NCI-H345 (cell line): ENCODE measurements around the gene CALML3.

Experiments used
- DNase-seq: peaks from one replicate; lab custom pipeline; 2025; lab: John Stamatoyannopoulos, UW

CALML3 gene

DNA sequence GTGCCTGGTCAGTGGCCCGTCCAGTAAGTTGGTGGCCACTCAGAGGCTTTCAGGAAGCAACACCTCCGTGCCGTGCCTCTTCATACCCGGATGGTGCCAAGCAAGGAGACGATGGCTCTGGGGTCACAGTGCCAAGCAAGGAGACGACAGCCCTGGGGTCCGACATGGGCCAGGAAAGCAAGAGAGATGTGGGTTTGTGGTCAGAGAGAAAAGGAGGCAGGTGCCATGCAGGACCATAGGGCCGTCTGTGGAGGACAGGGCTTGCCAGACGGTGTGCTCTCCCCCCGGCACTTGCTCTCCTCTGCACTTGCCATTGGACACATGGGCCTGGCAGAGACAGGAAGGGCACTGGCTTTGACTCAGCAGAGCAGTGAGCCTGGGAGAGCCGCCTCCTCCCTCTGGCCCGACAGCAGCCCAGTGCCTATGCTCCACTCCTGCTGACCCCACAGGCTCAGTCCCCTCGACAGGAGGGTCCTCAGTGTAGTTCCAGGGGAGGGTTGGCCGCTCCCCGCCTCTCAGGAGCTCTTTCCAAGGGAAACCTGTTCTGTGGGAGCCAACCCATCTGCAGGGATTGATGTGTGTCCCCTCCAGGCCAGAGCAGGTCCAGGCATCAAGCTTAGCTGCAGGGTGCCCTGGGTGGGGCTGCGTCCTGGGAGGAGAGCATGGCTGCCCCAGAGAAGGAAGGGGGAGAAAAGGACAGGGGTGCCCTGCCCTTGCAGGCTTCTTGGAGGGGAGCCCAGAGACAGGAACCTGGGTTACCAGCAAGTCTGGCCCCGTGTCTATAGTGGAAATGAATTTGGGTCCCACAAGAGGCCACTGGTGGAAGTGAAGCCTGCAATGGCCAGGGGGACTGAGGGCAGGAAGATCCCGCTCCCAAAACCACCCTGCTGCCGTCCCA is 17.8 kb upstream of the CALML3 start:
- DNase-seq: no peak

GRCh38 chr10:5507649-5508131 is 17.1 kb upstream of the CALML3 start:
- DNase-seq: no peak

- no peak for DNase-seq
Measured at GRCh38 chr10:5508161-5508604, 16.6 kb upstream of the CALML3 start.

DNA sequence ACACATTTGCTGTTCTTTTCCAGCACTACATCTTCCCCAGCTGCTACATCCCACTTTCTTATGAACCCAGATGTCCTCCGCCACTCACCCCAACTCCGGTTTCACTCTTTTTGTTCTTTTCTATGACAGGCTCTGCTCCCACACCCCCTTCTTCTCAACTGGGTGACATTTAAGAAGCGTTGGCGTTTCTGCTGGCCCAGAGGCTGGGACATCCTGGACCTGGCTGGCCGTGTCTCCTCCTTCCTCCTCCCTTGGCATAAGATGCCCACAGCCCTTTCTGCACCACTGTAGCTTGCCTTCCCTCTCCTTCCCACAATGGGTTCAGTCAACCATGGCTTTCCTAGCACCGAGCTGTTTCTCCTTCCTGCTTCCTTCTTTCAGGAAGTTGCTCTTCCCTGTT is 16.0 kb upstream of the CALML3 start:
- no peak for DNase-seq

DNA sequence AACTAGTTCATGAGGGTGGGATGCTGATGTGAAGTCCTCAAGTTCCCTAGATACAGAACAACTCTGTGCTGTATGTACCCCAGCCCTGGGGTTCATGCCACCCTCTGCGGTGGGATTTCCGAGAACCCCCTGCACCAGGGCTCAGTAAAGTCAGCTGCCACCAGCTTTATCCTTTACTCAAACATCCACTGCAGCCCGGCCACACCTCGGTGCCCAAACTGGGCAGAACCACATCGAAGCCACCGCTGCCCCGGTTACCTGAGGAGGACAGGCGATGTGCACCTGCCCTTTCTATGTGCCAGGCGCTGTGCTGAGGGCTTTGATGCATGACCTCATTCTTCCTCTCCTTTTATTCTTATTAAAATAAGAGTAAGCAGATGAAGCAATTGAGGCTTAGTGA is 15.5 kb upstream of the CALML3 start:
- peak; percentile 60 for DNase-seq

GRCh38 chr10:5509691-5510090 is 15.1 kb upstream of the CALML3 start:
- DNase-seq: no peak

GRCh38 chr10:5510281-5511072 is 14.3 kb upstream of the CALML3 start:
- no peak for DNase-seq

- no peak for DNase-seq
Measured at GRCh38 chr10:5511231-5511884, 13.4 kb upstream of the CALML3 start.

DNA sequence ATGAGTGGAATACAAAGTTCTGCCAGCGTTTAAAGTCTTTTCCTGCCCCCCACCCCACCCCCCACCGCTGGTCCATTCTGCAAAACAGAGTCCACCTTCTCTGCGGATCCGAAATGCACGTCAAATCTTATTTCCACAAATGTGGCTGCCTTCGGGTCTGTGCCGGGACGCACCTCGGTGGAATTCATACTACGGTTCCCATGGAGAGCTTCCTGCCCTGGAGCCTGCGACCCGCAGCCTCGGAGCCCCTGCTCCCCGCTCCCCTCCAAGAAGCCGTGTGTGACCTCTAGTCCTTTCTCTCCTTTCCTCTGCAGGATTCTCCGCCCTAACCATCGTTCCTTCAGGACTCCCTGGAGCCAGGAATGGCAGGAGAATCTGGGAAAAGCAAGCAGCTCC is 12.9 kb upstream of the CALML3 start:
- DNase-seq: no peak

GRCh38 chr10:5512331-5512730 is 12.4 kb upstream of the CALML3 start:
- no peak for DNase-seq

DNA sequence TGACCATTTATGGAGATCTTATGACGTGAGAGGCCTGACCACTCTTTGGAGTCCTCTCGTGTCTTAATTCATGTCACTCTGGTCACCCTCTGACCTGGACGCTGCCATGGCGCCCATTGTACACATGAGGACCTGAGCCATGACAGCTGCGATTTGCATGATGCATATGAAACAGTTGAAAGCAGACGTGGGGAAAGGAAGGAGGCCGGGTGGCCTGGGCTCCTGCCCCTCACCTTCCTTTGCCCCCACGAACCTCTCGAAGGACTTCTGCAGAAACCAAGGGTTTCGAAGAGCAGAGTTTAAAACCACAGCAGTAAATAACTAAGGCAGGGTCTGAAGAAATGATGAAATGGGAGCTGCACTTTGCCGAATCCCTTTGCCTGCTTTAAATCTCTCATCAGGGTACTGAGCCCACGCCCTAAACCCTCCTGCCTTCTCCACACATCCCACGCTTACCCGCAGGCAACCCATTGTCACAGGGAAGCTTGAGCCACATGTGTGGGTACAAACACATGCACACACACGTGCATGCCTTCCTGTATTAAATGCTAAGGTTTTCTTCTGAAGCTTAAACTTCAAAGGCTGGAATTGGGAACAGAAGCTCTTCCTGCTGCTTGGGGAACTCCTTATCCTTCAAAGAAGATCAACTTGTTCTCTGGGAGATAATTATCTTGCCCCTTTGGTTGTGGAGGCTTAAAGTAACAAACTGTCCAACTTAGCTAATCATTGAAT is 11.7 kb upstream of the CALML3 start:
- DNase-seq: no peak

DNA sequence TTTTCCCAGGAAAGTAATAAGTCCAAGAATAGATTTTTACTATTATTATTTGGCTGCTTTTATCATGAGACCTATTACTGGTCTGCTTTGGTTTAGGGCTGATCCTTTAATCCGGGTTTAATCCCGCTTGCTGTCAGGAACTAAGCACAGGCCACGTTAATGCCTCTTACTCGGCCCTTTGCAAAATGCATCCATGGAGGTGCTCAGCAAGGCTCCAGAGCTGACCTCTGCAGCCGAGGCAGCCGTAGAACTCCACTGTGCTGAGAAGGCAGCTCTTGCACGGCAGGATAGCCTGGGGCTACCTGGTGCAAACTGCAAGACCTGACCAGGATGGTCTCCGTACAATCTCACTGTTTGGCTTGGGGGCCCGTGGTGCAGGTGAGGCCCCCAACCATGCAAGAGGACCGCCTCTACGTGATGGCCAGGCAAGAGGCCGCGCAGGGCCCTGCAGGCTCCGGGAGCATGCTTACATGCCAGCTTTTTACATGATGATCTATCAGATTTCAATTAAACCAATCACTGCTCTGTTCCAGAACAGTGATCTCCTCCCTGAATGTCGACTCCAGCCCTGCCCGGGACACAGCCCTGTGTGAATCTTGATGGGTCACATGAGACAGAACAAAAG is 10.4 kb upstream of the CALML3 start:
- DNase-seq: no peak

DNA sequence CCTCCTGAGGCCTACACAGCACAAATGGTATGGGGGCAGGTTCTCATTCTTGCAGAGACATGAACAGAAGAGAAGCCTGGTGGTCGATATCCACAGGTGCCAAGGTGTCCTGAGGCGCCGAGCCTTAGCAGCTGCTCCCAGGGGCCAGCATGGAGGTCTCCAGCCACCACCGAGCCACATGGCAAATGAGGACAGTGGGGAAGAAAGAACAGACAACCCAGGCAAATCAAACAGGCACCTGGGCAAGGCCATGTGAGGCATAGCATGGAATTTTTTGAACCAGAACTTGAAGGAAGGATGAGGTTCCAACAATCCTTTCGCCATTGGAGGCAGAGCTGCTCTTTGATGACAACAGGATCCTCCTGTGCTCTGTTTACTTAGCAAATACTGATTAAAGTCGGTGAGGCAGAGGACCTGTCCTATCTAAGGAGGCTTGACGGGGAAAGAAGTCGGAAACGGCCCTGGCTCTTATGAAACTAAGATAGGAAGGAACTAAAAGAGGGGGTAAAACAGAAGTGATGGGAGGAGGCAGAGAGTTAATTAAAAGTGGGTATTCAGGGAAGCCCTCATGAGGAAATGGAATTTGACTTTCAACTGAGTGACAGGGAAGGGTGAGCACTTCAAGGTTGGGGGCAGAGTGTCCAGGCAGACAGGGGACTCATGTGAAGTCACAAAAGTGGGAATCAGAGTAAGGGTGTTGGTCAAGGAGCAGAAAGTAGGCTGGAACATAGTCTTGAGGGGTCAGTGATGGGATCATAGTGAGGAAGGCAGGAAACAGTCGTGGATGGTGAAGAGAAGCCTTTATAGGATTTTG is 8.6 kb upstream of the CALML3 start:
- no peak for DNase-seq

DNA sequence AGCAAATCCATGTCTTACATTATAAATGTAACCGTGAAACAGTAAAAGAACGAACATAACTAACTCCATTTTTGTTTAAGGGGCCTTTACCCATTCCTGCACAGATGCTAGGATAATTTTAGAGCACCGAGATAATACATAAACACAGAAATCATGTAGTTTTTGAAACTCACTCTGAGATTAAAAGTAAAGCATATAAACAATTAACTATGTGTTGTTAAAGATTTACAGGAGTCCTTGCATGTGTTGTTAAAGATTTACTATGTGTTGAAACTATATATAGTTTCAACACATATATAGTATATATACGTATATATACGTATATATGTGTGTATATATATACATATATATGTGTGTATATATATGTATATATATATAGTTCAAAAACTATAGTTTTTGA is 7.2 kb upstream of the CALML3 start:
- DNase-seq: no peak

GRCh38 chr10:5518143-5518542 is 6.6 kb upstream of the CALML3 start:
- DNase-seq: peak; percentile 84

DNA sequence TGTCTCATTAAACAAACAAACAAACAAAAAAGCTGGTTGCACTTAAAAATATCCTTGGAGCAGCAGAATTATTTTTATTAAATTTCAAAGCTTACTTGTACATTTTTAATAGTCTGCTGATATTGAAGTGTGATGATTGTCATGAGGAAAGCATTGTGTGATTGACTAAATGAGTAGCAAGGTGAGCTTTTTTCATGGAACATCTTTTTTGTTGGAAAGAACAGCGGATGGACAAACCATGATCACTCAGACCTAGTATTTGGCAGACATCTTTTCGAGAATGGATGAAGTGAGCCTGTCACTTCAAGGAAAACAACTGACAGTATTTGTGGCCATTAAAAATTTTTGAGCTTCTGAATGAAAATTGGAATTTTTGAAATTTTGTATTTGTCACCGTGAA is 5.7 kb upstream of the CALML3 start:
- no peak for DNase-seq

GRCh38 chr10:5522913-5523560 is 1.7 kb upstream of the CALML3 start:
- no peak for DNase-seq

DNA sequence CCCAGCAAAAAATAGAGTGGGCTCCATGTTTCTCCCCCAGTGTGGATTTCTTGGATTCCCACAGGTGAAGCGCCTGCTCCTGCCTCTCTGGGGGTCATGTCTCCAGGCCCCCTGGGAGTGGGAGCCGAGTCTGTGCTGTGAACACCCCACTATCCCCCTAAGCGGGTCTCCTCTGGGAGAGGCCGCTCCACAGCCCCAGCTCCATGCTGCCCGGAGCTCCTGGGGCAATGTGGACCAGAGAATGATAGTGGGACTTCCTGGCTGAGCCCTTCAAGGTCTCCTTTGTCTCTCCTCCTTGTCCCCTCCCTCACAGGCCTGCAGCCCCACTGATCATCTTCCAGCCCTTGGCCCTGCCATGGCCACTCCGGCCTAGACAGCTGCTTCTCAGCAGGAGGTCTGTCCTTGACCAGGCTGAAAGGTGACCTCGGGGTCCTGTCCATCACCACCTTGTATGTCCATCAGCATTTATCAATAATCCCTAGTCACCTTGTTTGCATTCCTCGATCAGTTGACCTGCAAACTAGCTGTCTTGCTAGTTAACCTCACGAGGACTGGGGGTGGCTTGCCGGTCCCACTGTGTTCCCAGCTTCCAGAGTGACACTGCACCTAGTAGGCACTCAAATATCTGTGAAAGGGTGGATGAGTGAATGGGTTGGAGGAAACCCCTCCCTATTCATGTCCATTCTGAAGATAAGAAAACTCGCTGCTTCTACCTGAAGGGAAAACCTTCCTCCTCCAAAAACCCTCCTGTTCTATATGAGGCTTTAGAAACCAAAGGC is 776 bp upstream of the CALML3 start:
- DNase-seq: no peak
